GM19023 (cell line): Measurements from ENCODE around the gene GPR132.
A peak's percentile ranks its signal among the peaks of the same experiment; 100 is the strongest.
"Not testable (repeated sequence)": the region's sequence is repeated elsewhere in the genome, so short reads cannot be mapped to it uniquely, and the experiment has no call there.

Experiments used
- ATAC-seq: cut with Tn5 transposase; IDR thresholded peaks from one replicate; pipeline ENCODE4 v1.9.1; 2021; ENCODE audit warnings: mild to moderate bottlenecking, moderate library complexity; ENCODE audit not compliant: unreplicated experiment

GPR132 gene

GRCh38 chr14:105045710-105046326, 19.4 kb downstream of the GPR132 start:
- peak; percentile 54 for ATAC-seq

GRCh38 chr14:105043641-105044040, 21.6 kb downstream of the GPR132 start:
- no peak for ATAC-seq

- ATAC-seq = no peak
Observed at GRCh38 chr14:105042813-105043212, 22.4 kb downstream of the GPR132 start.

GRCh38 chr14:105041841-105042765, 23.1 kb downstream of the GPR132 start:
- ATAC-seq = no peak

GRCh38 chr14:105039458-105040205, 25.6 kb downstream of the GPR132 start:
- ATAC-seq = no peak

GRCh38 chr14:105035616-105036015, 29.6 kb downstream of the GPR132 start:
- not testable (repeated sequence) for ATAC-seq

- no peak for ATAC-seq
Observed at GRCh38 chr14:105034315-105035039, 30.8 kb downstream of the GPR132 start.

- not testable (repeated sequence) for ATAC-seq
Observed at GRCh38 chr14:105033412-105033900, 31.8 kb downstream of the GPR132 start.

- ATAC-seq = not testable (repeated sequence)
Observed at GRCh38 chr14:105032451-105032901, 32.8 kb downstream of the GPR132 start.

- no peak for ATAC-seq
Observed at GRCh38 chr14:105030836-105031396, 34.3 kb downstream of the GPR132 start.

GRCh38 chr14:105030194-105030593, 35.0 kb downstream of the GPR132 start:
- ATAC-seq = no peak

- no peak for ATAC-seq
Observed at GRCh38 chr14:105029402-105029801, 35.8 kb downstream of the GPR132 start.

- no peak for ATAC-seq
Observed at GRCh38 chr14:105028251-105028927, 36.8 kb downstream of the GPR132 start.

GRCh38 chr14:105027718-105028117, 37.5 kb downstream of the GPR132 start:
- not testable (repeated sequence) for ATAC-seq

GRCh38 chr14:105026802-105027563, 38.2 kb downstream of the GPR132 start:
- no peak for ATAC-seq

GRCh38 chr14:105026033-105026785, 39.0 kb downstream of the GPR132 start:
- no peak for ATAC-seq

GRCh38 chr14:105025429-105025828, 39.8 kb downstream of the GPR132 start:
- no peak for ATAC-seq
